CD8-positive, alpha-beta memory T cell (primary cell): ENCODE data around the gene AGBL4. TPM values are rescaled to one million over a fixed set of nuclear protein-coding genes. Genes with fewer than 3 reads are reported as not detected.

Experiments used
- CTCF ChIA-PET: fragments of 350-600 bp; sonication (Branson Sonifier 250); formaldehyde crosslinking; loops from one replicate; lab custom pipeline; 2021; ENCODE audit warnings: antibody characterized with exemption; lab: Charles Lee
- POLR2A ChIA-PET: fragments of 350-600 bp; sonication (Branson Sonifier 250); formaldehyde crosslinking; loops from one replicate; lab custom pipeline; 2021; ENCODE audit warnings: antibody characterized with exemption; lab: Charles Lee
- DNase-seq, 5 donors: peaks; one replicate each; pipeline versions ENCODE4 v3.0.0 to v3.0.0-alpha.2; 2020 to 2022; ENCODE audit warnings: mixed read lengths in 1 of 5
- H3K27ac ChIP-seq: one replicate; pipeline ENCODE4 v1.7.0; 2013; ENCODE audit warnings: low read depth, mild to moderate bottlenecking, low read length, moderate library complexity
- H3K27me3 ChIP-seq: 2 replicates; pipeline ENCODE4 v1.7.0; 2013; ENCODE audit warnings: low read length, mild to moderate bottlenecking; ENCODE audit not compliant: insufficient read depth, poor library complexity, severe bottlenecking
- H3K36me3 ChIP-seq: 2 replicates; pipeline ENCODE4 v1.7.0; 2013; ENCODE audit warnings: mild to moderate bottlenecking, low read length, moderate library complexity; ENCODE audit not compliant: insufficient read depth
- H3K4me1 ChIP-seq: 2 replicates; pipeline ENCODE4 v1.7.0; 2013; ENCODE audit warnings: mild to moderate bottlenecking, low read length, moderate library complexity; ENCODE audit not compliant: insufficient read depth
- H3K4me3 ChIP-seq: 2 replicates; pipeline ENCODE4 v1.7.0; 2013; ENCODE audit warnings: mild to moderate bottlenecking, low read length
- H3K9me3 ChIP-seq: 2 replicates; pipeline ENCODE4 v1.7.0; 2013; ENCODE audit warnings: mild to moderate bottlenecking, low read length
- H3K27ac Mint-ChIP-seq, 8 donors: one replicate each; pipeline ENCODE4 v1.8.0; 2020 to 2021; ENCODE audit warnings: mixed read lengths in 8 of 8, mild to moderate bottlenecking in 6 of 8, inconsistent platforms in 3 of 8, moderate library complexity in 3 of 8
- H3K27me3 Mint-ChIP-seq, 2 donors: one replicate each; pipeline ENCODE4 v1.8.0; 2020 to 2021; ENCODE audit warnings: mixed read lengths in 2 of 2, mild to moderate bottlenecking in 1 of 2, moderate library complexity in 1 of 2
- H3K36me3 Mint-ChIP-seq, 3 donors: one replicate each; pipeline ENCODE4 v1.8.0; 2020 to 2021; ENCODE audit warnings: mixed read lengths in 3 of 3, inconsistent platforms in 1 of 3, mild to moderate bottlenecking in 1 of 3
- H3K4me1 Mint-ChIP-seq, 3 donors: one replicate each; pipeline ENCODE4 v1.8.0; 2020 to 2021; ENCODE audit warnings: mixed read lengths in 3 of 3, inconsistent platforms in 1 of 3, mild to moderate bottlenecking in 1 of 3
- H3K4me3 Mint-ChIP-seq, 7 donors: one replicate each; pipeline ENCODE4 v1.8.0; 2020 to 2021; ENCODE audit warnings: mixed read lengths in 7 of 7, mild to moderate bottlenecking in 6 of 7, moderate library complexity in 4 of 7, inconsistent platforms in 2 of 7
- H3K9me3 Mint-ChIP-seq, 5 donors: one replicate each; pipeline ENCODE4 v1.8.0; 2020 to 2022; ENCODE audit warnings: mixed read lengths in 5 of 5, mild to moderate bottlenecking in 3 of 5, moderate library complexity in 2 of 5, inconsistent platforms in 1 of 5
- polyA plus RNA-seq: library from polyadenylated mRNA; unstranded; fragments of 300-500 nt; fragmentation: Illumina TruSeq; gene quantifications from one replicate; pipeline ENCODE4 v1.2.3, GENCODE V29; 2021
- total RNA-seq, 2 experiments: library from RNA; stranded (reverse); gene quantifications; one replicate each; pipeline ENCODE4 v1.2.3, GENCODE V29; 2021

The AGBL4 gene
- total and polyA plus RNA-seq, 3 experiments from 2014 or later: 0.22 TPM; not detected in 2

- no peaks in the 10 kb centered on the region for H3K4me1 Mint-ChIP-seq
- Histone ChIP-seq H3K27me3 (no peaks in the 10 kb centered on the region), H3K27ac (no peak overlapping the region), H3K36me3 (no peaks in the 10 kb centered on the region), H3K9me3 (no peaks in the 10 kb centered on the region), H3K4me1 (no peaks in the 10 kb centered on the region), H3K4me3 (no peak overlapping the region)
- no peak for DNase-seq
- H3K4me3 Mint-ChIP-seq: no peak overlapping the region
- no peak overlapping the region for H3K27ac Mint-ChIP-seq
- H3K27me3 Mint-ChIP-seq: no peaks in the 10 kb centered on the region
- peaks cover 0 to 8% (median 3%) of the 10 kb centered on the region in 5 donors for H3K9me3 Mint-ChIP-seq
- ChIA-PET CTCF (no interaction called here), POLR2A (no interaction called here)
- peaks cover 0 to 1% (median 0%) of the 10 kb centered on the region in 3 donors for H3K36me3 Mint-ChIP-seq
Measured at GRCh38 chr1:49408346-49408745, 615.4 kb downstream of the AGBL4 start.

- Histone ChIP-seq H3K4me1 (no peaks in the 10 kb centered on the region), H3K27ac (no peak overlapping the region), H3K9me3 (no peaks in the 10 kb centered on the region), H3K4me3 (no peak overlapping the region), H3K27me3 (no peaks in the 10 kb centered on the region), H3K36me3 (no peaks in the 10 kb centered on the region)
- peaks cover 0 to 14% (median 3%) of the 10 kb centered on the region in 5 donors for H3K9me3 Mint-ChIP-seq
- CTCF ChIA-PET: no interaction called here
- no peak for DNase-seq
- no peak overlapping the region for H3K27ac Mint-ChIP-seq
- no peaks in the 10 kb centered on the region for H3K36me3 Mint-ChIP-seq
- no peaks in the 10 kb centered on the region for H3K4me1 Mint-ChIP-seq
- H3K4me3 Mint-ChIP-seq: no peak overlapping the region
- POLR2A ChIA-PET: no interaction called here
- H3K27me3 Mint-ChIP-seq: no peaks in the 10 kb centered on the region
Measured at GRCh38 chr1:49397086-49397485, 626.7 kb downstream of the AGBL4 start.

GRCh38 chr1:49394200-49394599 is 629.6 kb downstream of the AGBL4 start:
- Histone ChIP-seq H3K9me3 (no peaks in the 10 kb centered on the region), H3K27ac (no peak overlapping the region), H3K36me3 (no peaks in the 10 kb centered on the region), H3K4me3 (no peak overlapping the region), H3K27me3 (no peaks in the 10 kb centered on the region), H3K4me1 (no peaks in the 10 kb centered on the region)
- no peaks in the 10 kb centered on the region for H3K27me3 Mint-ChIP-seq
- CTCF ChIA-PET: no interaction called here
- H3K4me1 Mint-ChIP-seq: no peaks in the 10 kb centered on the region
- H3K9me3 Mint-ChIP-seq: peaks cover 0 to 7% (median 0%) of the 10 kb centered on the region in 5 donors
- H3K4me3 Mint-ChIP-seq: no peak overlapping the region
- H3K27ac Mint-ChIP-seq: no peak overlapping the region
- POLR2A ChIA-PET: no interaction called here
- no peak for DNase-seq
- H3K36me3 Mint-ChIP-seq: no peaks in the 10 kb centered on the region

- H3K9me3 ChIP-seq: no peaks in the 10 kb centered on the region
- DNase-seq: no peak
- Mint-ChIP-seq H3K27me3 (no peaks in the 10 kb centered on the region), H3K27ac (no peak overlapping the region), H3K4me1 (no peaks in the 10 kb centered on the region), H3K4me3 (no peak overlapping the region), H3K36me3 (no peaks in the 10 kb centered on the region), H3K9me3 (peaks cover 0 to 7% (median under 1%) of the 10 kb centered on the region in 5 donors)
- no peaks in the 10 kb centered on the region for H3K27me3 ChIP-seq
- H3K27ac ChIP-seq: no peak overlapping the region
- CTCF ChIA-PET: no interaction called here
- no peaks in the 10 kb centered on the region for H3K4me1 ChIP-seq
- H3K36me3 ChIP-seq: no peaks in the 10 kb centered on the region
- H3K4me3 ChIP-seq: no peak overlapping the region
- POLR2A ChIA-PET: no interaction called here
Measured at GRCh38 chr1:49389699-49390098, 634.1 kb downstream of the AGBL4 start.

GRCh38 chr1:49364676-49365075 is 659.1 kb downstream of the AGBL4 start:
- Histone ChIP-seq H3K27me3 (no peaks in the 10 kb centered on the region), H3K27ac (no peak overlapping the region), H3K4me1 (no peaks in the 10 kb centered on the region), H3K4me3 (no peak overlapping the region), H3K9me3 (no peaks in the 10 kb centered on the region), H3K36me3 (no peaks in the 10 kb centered on the region)
- no peaks in the 10 kb centered on the region for H3K36me3 Mint-ChIP-seq
- H3K4me3 Mint-ChIP-seq: no peak overlapping the region
- no peak overlapping the region for H3K27ac Mint-ChIP-seq
- CTCF ChIA-PET: no interaction called here
- POLR2A ChIA-PET: no interaction called here
- no peak for DNase-seq
- H3K9me3 Mint-ChIP-seq: peaks cover 0 to 11% (median 0%) of the 10 kb centered on the region in 5 donors
- no peaks in the 10 kb centered on the region for H3K27me3 Mint-ChIP-seq
- no peaks in the 10 kb centered on the region for H3K4me1 Mint-ChIP-seq

GRCh38 chr1:49363628-49364027 is 660.1 kb downstream of the AGBL4 start:
- Histone ChIP-seq H3K36me3 (no peaks in the 10 kb centered on the region), H3K4me3 (no peak overlapping the region), H3K4me1 (no peaks in the 10 kb centered on the region), H3K27me3 (no peaks in the 10 kb centered on the region), H3K9me3 (no peaks in the 10 kb centered on the region), H3K27ac (no peak overlapping the region)
- no peaks in the 10 kb centered on the region for H3K27me3 Mint-ChIP-seq
- CTCF ChIA-PET: no interaction called here
- no peaks in the 10 kb centered on the region for H3K4me1 Mint-ChIP-seq
- H3K4me3 Mint-ChIP-seq: no peak overlapping the region
- no peak overlapping the region for H3K27ac Mint-ChIP-seq
- no peaks in the 10 kb centered on the region for H3K36me3 Mint-ChIP-seq
- H3K9me3 Mint-ChIP-seq: peaks cover 0 to 11% (median 0%) of the 10 kb centered on the region in 5 donors
- POLR2A ChIA-PET: no interaction called here
- no peak for DNase-seq

- H3K27ac ChIP-seq: no peak overlapping the region
- no peaks in the 10 kb centered on the region for H3K9me3 ChIP-seq
- H3K9me3 Mint-ChIP-seq: peaks cover 0 to 3% (median 0%) of the 10 kb centered on the region in 5 donors
- H3K4me1 ChIP-seq: no peaks in the 10 kb centered on the region
- no peak overlapping the region for H3K4me3 Mint-ChIP-seq
- H3K36me3 Mint-ChIP-seq: no peaks in the 10 kb centered on the region
- POLR2A ChIA-PET: no interaction called here
- no peaks in the 10 kb centered on the region for H3K4me1 Mint-ChIP-seq
- no peaks in the 10 kb centered on the region for H3K36me3 ChIP-seq
- no peaks in the 10 kb centered on the region for H3K27me3 Mint-ChIP-seq
- CTCF ChIA-PET: no interaction called here
- DNase-seq: no peak
- no peak overlapping the region for H3K4me3 ChIP-seq
- no peak overlapping the region for H3K27ac Mint-ChIP-seq
- H3K27me3 ChIP-seq: no peaks in the 10 kb centered on the region
Measured at GRCh38 chr1:49358036-49358435, 665.7 kb downstream of the AGBL4 start.

- Mint-ChIP-seq H3K9me3 (peaks cover 0 to 4% (median 0%) of the 10 kb centered on the region in 5 donors), H3K4me1 (no peaks in the 10 kb centered on the region), H3K27me3 (no peaks in the 10 kb centered on the region), H3K27ac (no peak overlapping the region), H3K4me3 (no peak overlapping the region), H3K36me3 (peaks cover 0 to 3% (median 0%) of the 10 kb centered on the region in 3 donors)
- H3K4me1 ChIP-seq: no peaks in the 10 kb centered on the region
- no peak for DNase-seq
- no peak overlapping the region for H3K27ac ChIP-seq
- no peaks in the 10 kb centered on the region for H3K36me3 ChIP-seq
- ChIA-PET CTCF (no interaction called here), POLR2A (no interaction called here)
- no peaks in the 10 kb centered on the region for H3K9me3 ChIP-seq
- H3K27me3 ChIP-seq: no peaks in the 10 kb centered on the region
- H3K4me3 ChIP-seq: no peak overlapping the region
Measured at GRCh38 chr1:49356594-49356993, 667.2 kb downstream of the AGBL4 start.

- POLR2A ChIA-PET: no interaction called here
- no peaks in the 10 kb centered on the region for H3K4me1 ChIP-seq
- no peaks in the 10 kb centered on the region for H3K4me1 Mint-ChIP-seq
- H3K4me3 Mint-ChIP-seq: no peak overlapping the region
- peaks cover 0 to 3% (median 0%) of the 10 kb centered on the region in 3 donors for H3K36me3 Mint-ChIP-seq
- H3K27ac ChIP-seq: no peak overlapping the region
- H3K9me3 Mint-ChIP-seq: peaks cover 0 to 4% (median 2%) of the 10 kb centered on the region in 5 donors
- H3K9me3 ChIP-seq: no peaks in the 10 kb centered on the region
- H3K4me3 ChIP-seq: no peak overlapping the region
- no peak overlapping the region for H3K27ac Mint-ChIP-seq
- H3K27me3 ChIP-seq: no peaks in the 10 kb centered on the region
- H3K36me3 ChIP-seq: no peaks in the 10 kb centered on the region
- CTCF ChIA-PET: no interaction called here
- H3K27me3 Mint-ChIP-seq: no peaks in the 10 kb centered on the region
- DNase-seq: no peak
Measured at GRCh38 chr1:49351768-49352167, 672.0 kb downstream of the AGBL4 start.
